LNCAP (cell line): ENCODE data around the gene CRYBG2.

Experiments
- TF ChIP-seq, protein P1 (sequence below): fragments of 450-650 bp; IDR thresholded peaks from 2 replicates; pipeline ENCODE4 v1.5.1; 2017; ENCODE audit warnings: mild to moderate bottlenecking

Gene CRYBG2

DNA sequence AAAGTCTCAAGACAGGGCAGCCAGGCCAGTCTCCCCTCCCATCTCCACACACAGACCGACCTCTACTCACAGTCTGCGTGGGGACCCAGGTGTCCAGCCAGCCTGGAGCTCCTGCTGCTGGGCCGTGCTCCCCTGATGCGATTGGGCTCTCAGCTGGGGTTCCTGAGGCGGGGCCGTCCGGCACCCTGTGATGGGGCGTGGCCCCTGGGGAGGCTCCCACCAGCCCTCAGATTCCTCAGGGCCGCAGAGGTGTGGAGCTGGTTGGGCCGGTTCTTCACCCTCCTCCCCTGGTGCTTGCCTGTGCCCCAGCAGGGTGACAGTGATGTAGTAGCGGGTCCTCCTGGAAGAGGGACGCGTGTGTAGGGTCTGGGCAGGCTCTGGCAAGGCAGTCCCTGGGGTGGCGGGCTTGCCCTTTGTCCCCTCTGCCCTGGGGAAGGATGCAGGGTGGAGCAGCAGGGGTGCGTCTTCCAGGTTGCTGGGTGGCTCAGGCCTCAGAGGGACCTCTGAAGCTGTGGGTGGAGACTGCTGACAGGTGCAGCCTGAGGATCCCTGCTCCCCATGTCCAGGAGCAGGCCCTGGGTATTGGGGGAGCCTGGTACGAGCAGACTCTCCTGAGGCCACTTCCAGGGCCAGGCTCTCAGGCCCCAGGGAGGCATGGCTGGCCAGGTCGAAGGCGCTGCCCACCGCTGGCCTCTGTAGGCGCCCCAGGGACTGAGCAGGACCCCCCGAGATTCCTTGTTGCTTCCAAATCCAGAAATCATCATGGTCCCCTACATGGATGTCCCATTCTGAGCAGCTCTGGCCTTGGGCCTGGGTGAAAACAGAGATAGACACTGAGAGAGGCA, at the start of gene CRYBG2:
TSS of gene CRYBG2 (minus strand) at position 155 of the 845 bp plus-strand sequence. CDS start 7,473 bp downstream, outside the sequence.
- TF ChIP-seq, protein P1, sequence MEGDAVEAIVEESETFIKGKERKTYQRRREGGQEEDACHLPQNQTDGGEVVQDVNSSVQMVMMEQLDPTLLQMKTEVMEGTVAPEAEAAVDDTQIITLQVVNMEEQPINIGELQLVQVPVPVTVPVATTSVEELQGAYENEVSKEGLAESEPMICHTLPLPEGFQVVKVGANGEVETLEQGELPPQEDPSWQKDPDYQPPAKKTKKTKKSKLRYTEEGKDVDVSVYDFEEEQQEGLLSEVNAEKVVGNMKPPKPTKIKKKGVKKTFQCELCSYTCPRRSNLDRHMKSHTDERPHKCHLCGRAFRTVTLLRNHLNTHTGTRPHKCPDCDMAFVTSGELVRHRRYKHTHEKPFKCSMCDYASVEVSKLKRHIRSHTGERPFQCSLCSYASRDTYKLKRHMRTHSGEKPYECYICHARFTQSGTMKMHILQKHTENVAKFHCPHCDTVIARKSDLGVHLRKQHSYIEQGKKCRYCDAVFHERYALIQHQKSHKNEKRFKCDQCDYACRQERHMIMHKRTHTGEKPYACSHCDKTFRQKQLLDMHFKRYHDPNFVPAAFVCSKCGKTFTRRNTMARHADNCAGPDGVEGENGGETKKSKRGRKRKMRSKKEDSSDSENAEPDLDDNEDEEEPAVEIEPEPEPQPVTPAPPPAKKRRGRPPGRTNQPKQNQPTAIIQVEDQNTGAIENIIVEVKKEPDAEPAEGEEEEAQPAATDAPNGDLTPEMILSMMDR = no peak

- TF ChIP-seq, protein P1 = no peak
Measured at GRCh38 chr1:26403656-26404055, 49.7 kb upstream of the CRYBG2 start.

DNA sequence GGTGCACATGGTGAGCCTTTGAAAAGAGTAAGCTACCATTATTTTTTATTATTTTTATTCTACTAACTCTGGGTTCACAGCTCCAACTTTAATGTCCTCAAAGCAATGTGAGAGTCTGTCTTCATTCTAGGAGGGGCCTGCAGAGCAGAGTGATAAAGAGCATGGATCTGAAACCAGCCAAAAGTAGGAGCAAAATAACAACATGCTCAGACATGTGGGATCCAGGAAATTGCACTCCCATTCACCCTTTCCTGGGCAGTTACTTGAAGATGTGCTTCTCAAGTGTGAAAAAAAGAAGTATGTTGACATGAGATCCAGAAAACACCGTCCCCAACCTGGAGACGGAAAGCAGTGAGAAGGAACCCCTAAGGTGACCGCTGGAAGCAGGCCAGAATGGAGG, 48.0 kb upstream of the CRYBG2 start:
- TF ChIP-seq, protein P1 = no peak

GRCh38 chr1:26399034-26399433, 45.1 kb upstream of the CRYBG2 start:
- TF ChIP-seq, protein P1 = no peak

GRCh38 chr1:26395754-26396153, 41.8 kb upstream of the CRYBG2 start:
- TF ChIP-seq, protein P1 = no peak

- TF ChIP-seq, protein P1 = peak; percentile 47
Measured at GRCh38 chr1:26391450-26391849, 37.5 kb upstream of the CRYBG2 start.

GRCh38 chr1:26389604-26390247, 35.8 kb upstream of the CRYBG2 start:
- TF ChIP-seq, protein P1 = no peak
